Cardiac fibroblast (primary cell): ENCODE data around the gene RUNDC3A.

Experiments
- DNase-seq, 2 donors: peaks; one replicate each; pipeline versions ENCODE4 v3.0.0 to v3.0.0-alpha.2; 2010; ENCODE audit warnings: low read depth in 2 of 2
- H3K4me3 ChIP-seq, 2 donors: replicated peaks in 1 of 2; 1 replicate in 1 of 2; 2 replicates in 1 of 2; pipeline ENCODE4 v1.5.1; 2011; ENCODE audit warnings: low read depth in 2 of 2, low read length in 2 of 2, mild to moderate bottlenecking in 2 of 2, moderate library complexity in 1 of 2
- TF ChIP-seq, protein P1 (sequence below): IDR thresholded peaks from one replicate; pipeline ENCODE4 v1.5.1; 2011; ENCODE audit warnings: low read depth, mild to moderate bottlenecking, low read length, inconsistent platforms

RUNDC3A gene

DNA sequence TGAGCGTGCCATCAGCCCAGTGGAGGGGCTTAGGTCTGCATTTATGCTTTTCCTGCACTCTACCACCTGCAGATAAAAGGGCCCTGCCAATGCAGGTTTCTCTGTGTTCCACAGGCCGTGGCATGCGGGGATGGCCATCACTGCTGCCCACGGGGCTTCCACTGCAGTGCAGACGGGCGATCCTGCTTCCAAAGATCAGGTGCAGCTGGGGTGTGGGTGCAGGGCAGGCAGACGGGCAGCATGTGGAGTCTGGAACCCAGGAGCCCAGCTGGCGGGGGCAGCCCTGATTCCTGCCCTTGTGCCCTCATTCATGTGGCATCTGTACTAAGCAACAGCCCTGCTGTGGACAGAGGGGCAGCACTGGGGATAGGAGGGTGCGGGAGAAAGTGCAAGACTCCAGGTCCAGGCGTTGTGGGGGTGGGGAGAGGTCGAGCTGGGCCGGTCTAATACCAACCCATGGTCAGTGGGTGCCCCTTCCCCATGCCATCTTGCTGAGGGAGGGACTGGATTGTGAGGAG is 41.2 kb downstream of the RUNDC3A start:
- TF ChIP-seq, protein P1, sequence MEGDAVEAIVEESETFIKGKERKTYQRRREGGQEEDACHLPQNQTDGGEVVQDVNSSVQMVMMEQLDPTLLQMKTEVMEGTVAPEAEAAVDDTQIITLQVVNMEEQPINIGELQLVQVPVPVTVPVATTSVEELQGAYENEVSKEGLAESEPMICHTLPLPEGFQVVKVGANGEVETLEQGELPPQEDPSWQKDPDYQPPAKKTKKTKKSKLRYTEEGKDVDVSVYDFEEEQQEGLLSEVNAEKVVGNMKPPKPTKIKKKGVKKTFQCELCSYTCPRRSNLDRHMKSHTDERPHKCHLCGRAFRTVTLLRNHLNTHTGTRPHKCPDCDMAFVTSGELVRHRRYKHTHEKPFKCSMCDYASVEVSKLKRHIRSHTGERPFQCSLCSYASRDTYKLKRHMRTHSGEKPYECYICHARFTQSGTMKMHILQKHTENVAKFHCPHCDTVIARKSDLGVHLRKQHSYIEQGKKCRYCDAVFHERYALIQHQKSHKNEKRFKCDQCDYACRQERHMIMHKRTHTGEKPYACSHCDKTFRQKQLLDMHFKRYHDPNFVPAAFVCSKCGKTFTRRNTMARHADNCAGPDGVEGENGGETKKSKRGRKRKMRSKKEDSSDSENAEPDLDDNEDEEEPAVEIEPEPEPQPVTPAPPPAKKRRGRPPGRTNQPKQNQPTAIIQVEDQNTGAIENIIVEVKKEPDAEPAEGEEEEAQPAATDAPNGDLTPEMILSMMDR = no peak
- H3K4me3 ChIP-seq = no peak overlapping the region
- no peak for DNase-seq

- TF ChIP-seq, protein P1 = peak; percentile 92
- DNase-seq = peak; percentile 57 to 60
- H3K4me3 ChIP-seq = no peak overlapping the region
These were observed 42.4 kb downstream of the RUNDC3A start for GRCh38 chr17:44350733-44351226.

DNA sequence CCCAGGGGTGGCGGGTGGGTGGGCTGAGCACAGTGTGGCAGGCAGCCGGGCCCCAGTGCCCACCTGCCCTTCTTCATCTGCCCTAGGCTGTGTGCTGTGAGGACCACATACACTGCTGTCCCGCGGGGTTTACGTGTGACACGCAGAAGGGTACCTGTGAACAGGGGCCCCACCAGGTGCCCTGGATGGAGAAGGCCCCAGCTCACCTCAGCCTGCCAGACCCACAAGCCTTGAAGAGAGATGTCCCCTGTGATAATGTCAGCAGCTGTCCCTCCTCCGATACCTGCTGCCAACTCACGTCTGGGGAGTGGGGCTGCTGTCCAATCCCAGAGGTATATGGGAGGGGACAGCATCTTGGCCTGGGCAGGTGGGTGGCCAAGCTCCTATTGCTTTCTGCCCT is 43.1 kb downstream of the RUNDC3A start:
- no peak overlapping the region for H3K4me3 ChIP-seq
- TF ChIP-seq, protein P1 = no peak
- DNase-seq = no peak

- DNase-seq = no peak
- TF ChIP-seq, protein P1 = no peak
- H3K4me3 ChIP-seq = no peak overlapping the region
These were observed 43.8 kb downstream of the RUNDC3A start for GRCh38 chr17:44351961-44352827.

GRCh38 chr17:44352828-44353671 is 44.6 kb downstream of the RUNDC3A start:
- no peak for DNase-seq
- no peak overlapping the region for H3K4me3 ChIP-seq
- TF ChIP-seq, protein P1 = no peak

- TF ChIP-seq, protein P1 = no peak
- peak overlapping the region in 1 of 2 donors; percentile 34 for H3K4me3 ChIP-seq
- peak in 1 of 2 donors; percentile 11 for DNase-seq
These were observed 45.4 kb downstream of the RUNDC3A start for GRCh38 chr17:44353672-44354331.
